ENCODE results near the gene CDKN2B-AS1. TPM values are rescaled to one million over a fixed set of nuclear protein-coding genes. Genes with fewer than 3 reads are reported as not detected.

Gene CDKN2B-AS1
- polyA plus RNA-seq, 1 donor = 0.15 TPM

DNA sequence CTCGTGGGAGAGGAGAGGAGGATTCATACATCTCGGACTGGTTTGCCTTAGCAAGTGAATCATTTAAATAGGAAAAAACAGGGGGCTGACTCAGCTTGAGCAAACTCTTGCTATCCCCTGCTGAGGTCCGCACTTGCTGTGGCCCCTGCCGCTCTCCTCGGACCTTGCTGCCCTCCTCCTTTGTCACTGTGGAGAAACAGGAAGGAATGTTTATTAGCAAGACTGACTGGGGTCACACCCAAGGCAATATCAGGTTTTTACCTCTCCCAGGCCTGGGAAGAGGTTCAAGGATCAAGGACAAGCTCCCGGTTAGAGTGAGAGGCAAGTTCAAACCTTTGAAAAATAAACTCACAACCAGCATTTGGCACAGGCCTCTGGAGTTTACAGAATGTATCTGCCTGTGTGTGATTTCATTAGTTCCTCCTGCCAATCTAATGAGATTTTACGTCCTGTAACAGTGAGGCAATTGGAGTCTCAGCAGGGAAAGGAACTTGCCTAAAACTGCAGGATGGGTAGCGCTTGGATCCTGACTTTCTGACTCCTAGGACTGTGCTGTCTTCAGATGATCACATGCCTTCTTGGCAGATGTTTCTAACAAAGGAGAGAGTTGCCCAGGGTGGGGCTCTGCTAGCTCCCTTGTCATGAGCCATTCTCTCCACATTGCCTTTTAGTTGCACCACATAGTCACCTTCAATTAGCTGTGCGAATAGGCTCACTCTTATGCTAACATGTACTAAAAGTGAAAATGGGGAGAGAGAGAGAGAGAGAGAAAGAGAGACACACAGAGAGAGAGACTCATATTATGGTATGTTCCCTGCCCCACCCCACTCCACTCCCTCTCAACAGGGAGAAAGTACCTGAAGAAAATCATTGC is 123.2 kb downstream of the CDKN2B-AS1 start:
- no peak for DNase-seq (ENCODE audit: low read depth)

DNA sequence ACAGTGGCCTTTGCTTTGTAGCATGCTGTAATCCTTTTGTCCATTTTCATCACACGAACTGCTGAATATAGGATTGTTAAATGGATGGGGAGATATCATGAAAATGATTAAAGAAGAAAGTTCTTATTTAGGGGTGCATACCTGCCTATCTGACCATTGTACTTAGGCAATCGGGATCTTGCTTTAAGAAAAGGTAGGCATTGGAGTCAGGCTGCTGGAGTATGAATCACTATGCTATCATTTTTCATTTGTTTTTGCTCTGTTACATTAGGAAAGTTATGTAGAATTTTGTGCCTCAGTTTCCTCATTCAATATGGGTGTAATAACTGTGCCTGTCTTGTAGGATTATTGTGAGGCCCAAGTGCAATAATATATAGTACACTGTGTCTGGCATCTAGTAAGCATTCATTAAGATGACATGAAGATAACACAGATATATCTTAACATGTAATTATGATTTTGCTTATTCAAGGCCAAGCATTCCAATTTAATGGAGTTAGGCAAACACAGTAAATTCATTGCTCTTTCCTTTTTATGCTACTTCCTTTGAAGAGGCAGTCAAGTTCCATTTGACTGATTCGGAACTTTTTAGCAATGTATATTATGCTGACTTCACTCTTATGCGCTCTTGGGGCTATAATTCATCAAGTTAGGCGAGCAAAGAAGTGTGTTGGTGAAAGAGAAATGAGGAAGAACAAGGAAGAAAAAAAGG is 124.4 kb downstream of the CDKN2B-AS1 start:
- DNase-seq (ENCODE audit: low read depth) = no peak

DNA sequence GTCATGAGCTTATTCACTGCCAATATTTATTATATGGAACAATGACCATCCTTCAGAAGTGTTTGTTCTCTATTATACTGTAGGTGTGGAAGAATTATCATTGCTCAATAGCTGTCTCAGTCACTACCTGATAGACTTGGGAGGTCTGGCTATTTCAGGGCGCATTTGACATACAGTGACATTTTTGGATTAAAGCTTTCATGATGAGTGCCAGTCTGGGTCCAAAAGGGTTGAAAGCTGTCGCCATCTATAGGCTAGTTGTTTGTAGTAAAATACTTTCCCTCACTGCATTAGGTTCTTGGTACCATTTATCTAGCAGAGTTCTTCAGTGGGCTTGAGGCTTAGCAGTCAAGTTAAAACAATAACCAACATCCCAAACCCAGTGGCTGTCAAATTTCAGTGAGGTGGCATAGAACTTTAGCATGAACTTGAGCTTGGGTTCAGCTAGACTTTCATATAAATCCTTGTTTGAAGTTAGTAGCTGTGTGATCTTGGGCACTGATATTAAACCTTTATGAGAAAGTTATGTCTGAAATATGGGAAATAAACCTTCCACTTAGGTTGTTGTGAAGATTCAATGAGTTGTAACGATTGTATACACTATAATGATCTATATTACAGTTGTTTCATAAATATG is 125.0 kb downstream of the CDKN2B-AS1 start:
- no peak for DNase-seq (ENCODE audit: low read depth)

DNA sequence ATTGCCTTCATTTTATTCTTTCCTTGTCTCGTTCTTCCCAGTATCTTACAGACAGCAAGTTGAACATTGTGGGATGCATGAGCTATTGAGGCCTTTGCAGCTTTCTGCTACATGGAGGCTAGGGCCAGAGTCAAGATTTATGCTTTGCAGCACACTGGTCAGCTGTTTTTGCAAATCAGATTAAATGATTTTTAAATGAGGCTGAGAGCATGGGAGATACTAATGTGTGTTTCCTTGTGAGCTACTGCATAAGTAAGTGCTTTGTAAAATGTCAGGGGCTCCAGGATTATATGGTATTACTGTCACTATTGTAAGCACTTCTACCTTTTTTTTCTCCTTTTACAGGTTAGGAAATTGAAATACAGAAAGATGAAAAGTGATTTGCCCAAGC is 125.6 kb downstream of the CDKN2B-AS1 start:
- DNase-seq (ENCODE audit: low read depth) = no peak

DNA sequence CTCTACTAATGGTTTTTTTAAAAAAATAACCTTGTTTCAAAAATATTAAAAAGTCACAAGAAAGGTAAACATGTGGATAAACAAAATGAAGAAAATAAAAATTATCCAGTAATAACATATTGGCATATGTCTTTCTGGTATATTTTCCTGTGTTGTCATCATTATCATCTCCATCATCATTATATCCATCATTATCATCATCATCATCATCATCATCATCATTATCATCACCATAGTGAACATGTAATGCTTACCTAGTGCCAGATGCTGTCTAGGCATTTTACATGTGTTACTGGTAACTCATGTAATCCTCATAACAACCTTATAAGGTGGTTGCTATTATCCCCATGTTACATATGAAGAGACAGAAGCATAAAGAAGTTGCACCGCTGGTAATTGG is 126.0 kb downstream of the CDKN2B-AS1 start:
- DNase-seq (ENCODE audit: low read depth) = no peak

DNA sequence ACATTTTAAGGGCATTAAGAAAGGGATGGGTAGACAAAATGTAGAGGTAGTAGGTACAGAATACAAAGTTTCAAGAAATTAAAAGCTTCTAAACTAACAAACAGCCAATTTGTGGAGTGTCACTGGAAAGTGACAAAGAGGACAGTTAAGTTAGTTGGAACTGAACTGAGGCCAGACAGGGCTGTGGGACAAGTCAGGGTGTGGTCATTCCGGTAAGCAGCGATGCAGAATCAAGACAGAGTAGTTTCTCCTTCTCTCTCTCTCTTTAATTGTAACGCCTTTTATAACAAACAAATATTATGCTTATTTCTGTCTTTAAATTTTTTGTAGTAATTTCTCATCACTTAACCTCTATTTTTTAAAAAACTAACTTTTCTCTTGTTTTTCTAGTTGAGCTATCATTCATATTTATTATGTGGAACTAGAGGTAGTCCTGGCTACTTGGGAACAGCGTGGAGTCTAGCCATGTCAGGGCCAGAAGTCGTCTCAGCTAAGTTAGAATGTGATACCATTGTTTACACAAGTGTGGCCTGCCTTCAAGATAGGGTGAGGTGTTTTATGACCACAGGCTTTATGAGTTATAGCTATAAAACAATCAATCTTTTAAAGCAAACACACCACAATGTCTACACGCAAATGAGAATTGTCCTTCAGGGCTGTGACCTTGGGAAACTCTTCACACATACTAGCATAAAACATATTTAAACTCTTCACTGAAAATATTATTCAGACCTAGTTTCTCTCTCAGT is 129.8 kb downstream of the CDKN2B-AS1 start:
- DNase-seq (ENCODE audit: low read depth) = no peak

DNA sequence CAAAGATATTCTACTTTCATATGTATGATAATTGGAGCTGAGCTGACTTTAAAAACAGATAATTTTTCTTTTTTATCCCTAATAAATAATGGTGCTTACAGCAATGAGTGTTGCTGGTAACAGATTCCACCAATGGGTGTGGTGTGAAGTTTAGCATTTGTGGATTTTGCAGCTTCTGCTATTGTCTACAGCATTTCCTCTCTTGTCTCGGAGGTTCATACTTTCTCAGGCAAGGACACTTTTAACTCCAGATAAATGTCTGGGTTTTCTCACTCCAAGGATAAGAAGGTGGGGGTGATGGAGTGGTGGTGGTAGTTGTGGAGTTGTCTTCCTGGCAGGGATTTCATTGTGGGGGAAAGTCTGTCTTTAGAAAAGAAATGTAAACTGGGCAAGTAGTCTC is 134.5 kb downstream of the CDKN2B-AS1 start:
- no peak for DNase-seq (ENCODE audit: low read depth)

DNA sequence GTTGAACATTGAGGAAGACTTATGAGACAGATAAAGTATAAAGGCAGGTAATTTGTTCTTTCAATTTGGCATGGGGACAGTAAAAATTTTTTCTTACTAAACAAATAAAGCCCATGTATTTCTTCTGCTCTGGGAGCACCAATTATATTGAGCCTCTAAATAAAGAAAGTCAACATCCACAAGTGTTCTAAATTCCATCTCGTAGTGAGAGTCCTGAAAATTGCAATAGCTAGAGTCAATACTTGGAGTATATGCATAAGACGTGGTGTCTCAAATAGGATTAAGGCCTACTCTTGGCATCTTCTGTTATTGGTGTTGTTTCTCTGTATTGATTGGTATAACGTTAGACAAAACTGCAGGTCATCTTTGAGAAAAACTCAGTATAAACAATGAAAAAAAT is 135.0 kb downstream of the CDKN2B-AS1 start:
- DNase-seq (ENCODE audit: low read depth) = no peak

DNA sequence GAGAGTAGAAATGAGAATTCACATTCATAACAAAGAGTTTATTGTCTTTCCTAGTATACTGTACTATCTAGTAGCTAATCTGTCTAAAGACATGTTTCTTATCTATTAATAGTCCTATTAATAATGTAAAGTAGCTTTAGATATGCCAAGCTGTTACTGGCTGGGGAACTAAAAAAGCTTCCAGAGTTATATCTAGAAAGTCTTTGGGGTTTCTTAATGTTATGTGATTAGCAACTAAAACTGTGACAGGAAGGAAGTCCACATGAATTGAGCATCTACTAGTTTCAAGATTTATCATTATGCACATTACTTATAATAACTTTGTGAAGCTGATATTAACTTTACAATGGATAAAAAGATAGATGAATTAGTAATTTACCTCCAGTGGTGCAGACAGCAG is 137.2 kb downstream of the CDKN2B-AS1 start:
- no peak for DNase-seq (ENCODE audit: low read depth)

DNA sequence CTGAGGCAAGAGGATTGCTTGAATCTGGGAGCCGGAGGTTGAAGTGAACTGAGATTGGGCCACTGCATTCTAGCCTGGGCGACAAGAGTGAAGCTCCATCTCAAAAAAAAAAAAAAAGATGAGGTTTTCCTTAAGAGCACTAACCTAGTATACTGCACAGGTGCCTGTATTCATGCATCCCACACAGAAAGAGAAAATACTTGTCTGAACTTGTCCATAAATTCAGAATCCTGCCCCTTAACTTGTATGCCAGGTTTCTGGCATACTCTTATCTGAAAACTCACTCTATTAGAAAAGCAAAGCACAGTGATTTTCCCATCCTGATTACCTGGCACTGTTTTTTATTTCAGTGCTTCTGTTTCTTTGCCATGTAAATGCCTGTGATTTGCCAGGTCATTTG is 139.8 kb downstream of the CDKN2B-AS1 start:
- no peak for DNase-seq (ENCODE audit: low read depth)

DNA sequence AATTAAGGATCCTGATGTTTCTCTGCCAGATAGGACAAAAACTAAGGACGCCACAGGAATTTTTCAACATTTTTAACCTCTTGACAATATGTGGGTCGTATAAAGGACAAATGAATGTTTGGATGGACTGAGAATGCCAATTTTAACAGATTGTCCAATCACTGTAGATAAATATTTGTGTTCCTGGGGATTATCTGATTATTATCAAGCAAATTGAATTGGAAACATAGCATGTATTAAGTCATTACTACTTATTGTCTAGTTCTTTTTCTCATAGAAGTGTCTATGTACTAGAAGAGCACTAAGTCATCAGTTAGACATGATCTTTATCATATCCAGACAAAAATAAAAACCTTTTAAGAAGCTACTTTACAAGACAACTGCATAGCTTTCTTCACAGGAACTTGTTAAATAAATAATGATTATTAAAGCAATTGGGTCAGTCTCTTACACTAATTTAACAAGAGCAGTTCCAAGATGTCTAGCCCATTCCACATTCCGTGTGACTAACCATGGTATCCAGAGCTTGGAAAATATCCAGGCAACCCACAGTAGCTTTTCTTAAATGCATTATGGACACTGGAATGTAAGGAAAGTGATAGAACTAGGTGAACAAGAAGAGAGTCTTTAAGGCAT is 142.0 kb downstream of the CDKN2B-AS1 start:
- DNase-seq (ENCODE audit: low read depth) = no peak

DNA sequence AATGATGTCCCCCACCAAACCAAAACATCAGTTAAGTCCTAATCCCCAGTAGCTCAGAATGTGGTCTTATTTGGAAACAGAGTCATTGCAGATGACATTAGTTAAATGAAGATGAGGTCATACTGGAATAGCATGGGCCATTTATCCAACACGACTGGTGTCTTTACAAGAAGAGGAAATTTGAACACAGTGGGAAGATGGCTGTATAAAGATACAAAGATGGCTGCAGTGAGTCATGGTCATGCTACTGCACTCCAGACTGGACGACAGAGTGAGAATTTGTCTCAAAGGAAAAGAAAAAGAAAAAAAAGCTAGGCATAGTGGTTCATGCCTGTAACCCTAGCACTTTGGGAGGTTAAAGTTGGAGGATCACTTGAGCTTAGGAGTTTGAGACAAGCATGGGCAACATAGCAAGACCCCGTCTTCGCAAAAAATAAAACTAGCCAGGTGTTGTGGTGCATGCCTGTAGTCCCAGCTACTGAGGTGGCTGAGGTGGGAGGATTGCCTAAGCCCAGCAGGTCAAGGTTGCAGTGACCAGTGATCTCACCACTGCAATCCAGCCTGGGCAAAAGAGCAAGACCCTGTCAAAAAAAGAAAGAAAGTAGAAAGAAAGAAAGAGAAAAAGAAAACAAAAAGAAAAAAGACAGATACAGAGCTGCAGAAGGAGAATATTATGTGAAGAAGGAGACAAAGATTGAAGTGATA is 144.5 kb downstream of the CDKN2B-AS1 start:
- no peak for DNase-seq (ENCODE audit: low read depth)

DNA sequence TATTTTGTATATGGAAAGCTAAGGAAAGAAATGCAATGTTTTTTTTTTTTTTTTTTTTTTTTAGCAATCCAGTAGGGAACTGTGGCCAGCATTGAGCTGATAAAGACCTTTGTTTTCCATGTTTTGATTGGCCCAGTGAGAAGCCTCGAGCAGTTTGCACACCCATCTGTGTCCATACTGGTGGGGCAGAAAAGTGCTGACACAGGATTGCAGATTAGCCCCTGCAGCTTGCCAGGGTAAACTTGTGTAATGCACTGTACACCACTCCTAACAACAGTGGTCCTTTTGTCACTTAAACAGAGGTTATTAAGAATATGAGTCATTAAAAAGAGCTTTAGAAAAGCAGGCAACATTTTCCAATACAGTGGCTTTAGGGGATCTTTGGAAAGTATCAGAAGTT is 147.3 kb downstream of the CDKN2B-AS1 start:
- no peak for DNase-seq (ENCODE audit: low read depth)

DNA sequence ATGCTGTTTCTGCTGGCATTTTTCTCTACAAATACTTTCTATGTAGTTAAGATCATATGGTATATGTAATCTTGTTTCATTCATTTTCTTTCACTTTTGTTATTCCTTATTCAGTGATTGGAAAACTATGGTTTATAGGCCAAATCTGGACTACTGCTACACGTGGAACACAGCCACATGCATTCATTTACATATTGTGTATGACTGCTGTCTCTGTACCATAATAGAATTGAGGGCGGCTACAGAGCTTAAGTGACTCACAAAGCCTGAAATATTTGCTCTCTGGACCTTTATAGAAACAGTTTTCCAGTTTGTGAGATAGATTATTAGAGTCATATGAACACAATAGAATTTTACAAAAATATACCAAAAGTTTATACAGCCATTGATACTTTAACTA is 148.1 kb downstream of the CDKN2B-AS1 start:
- DNase-seq (ENCODE audit: low read depth) = no peak

DNA sequence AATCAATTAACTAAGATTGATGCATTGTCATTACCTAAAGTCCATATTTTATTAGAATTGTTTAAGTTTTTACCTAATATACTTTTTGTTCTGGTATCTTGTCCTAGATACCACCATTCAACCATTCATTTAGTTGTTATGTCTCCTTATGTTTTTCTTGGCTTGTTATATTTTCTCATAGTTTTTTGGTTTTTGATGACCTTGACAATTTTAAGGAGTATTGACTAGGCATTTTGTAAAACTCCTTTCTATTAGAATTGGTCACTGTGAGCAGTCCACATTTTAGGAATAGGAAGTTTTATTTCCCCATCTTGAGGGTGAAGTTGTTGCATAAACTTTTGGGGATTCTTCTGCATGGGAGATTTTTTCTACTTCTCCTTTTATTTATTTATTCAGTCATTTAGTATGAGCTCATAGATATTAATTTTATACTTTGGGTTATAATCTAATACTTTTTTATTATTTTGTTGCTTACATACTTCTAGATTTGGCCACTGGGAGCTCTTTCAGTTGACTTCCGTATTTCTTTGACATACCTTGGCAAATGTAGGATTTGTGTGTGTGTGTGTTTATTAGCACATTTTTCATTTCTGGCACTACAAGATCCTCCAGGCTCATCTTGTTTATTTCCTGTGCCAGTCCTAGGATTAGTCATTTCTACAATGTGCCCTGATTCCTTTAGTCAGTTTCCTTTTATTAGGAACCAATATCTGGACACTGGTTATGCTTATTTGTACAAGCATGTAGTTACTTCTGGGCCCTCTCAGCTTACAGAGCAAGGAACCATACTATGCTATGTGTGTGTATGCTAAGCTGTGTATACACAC is 149.4 kb downstream of the CDKN2B-AS1 start:
- DNase-seq (ENCODE audit: low read depth) = no peak

DNA sequence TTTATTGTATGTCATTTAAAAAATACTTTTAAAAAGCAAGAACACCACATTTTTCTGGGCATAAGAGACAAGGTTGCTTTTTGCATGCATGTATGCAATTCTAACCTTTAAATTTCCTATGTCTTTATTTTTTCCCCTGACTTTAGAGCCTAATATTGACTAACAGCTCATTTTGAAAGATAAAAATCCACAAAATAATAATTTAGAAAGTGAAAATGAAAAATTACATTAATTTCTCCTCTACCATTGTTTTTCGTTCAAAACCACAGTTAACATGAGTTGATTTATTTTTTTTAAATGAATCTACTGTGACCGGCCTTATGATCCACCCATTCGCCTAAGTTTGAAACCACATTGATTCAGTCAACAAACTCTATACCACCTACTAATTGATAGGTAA is 152.0 kb downstream of the CDKN2B-AS1 start:
- no peak for DNase-seq (ENCODE audit: low read depth)

DNA sequence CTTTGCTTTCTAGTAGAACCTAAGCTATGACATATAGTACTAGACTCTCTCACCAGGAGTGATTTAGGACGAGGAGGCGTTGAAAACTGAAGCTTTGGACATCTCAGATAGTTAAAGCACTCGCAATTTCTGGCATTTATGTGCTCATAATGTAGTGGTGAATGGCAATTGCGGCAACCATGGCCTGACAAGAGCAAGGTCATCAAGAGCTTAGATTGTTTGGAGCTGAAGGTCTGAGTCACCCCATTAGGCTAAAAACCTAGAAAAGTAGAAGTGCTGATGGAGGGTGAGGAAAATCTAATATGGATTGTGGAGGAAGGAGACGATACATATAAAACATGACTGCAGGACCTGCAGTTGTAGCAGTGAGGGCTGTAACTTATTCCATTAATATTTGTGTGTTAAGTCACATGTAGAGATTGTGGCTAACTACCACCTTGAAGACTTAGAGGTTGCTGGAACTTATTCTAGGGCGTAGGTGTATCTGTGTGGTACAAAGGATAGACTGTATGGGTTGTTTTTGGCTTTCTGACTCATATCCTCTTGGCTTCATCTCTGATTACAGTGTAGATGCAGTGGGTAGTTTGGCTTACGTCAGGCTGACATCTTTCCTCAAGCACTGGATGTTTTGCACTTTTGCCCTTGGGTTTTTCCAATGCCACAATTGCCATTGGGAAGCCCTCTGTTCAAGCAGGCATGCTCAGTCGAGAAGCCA is 153.4 kb downstream of the CDKN2B-AS1 start:
- no peak for DNase-seq (ENCODE audit: low read depth)

DNA sequence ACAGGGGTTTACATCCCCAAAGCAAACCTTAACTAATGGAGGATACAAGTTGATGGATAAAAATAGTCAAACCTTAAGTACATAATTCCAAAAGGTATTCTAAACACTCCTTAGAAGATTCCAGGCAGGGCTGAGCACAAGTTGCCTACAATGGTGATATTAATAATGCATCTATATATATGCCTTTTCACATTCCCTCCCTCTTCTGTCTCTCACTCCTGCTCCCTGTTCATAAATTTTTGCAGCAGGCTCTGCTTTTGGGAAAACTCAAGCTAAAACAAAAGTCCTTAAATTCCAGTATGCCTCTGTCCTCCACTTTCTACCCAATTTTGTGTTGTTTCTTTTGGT is 153.9 kb downstream of the CDKN2B-AS1 start:
- DNase-seq (ENCODE audit: low read depth) = no peak

DNA sequence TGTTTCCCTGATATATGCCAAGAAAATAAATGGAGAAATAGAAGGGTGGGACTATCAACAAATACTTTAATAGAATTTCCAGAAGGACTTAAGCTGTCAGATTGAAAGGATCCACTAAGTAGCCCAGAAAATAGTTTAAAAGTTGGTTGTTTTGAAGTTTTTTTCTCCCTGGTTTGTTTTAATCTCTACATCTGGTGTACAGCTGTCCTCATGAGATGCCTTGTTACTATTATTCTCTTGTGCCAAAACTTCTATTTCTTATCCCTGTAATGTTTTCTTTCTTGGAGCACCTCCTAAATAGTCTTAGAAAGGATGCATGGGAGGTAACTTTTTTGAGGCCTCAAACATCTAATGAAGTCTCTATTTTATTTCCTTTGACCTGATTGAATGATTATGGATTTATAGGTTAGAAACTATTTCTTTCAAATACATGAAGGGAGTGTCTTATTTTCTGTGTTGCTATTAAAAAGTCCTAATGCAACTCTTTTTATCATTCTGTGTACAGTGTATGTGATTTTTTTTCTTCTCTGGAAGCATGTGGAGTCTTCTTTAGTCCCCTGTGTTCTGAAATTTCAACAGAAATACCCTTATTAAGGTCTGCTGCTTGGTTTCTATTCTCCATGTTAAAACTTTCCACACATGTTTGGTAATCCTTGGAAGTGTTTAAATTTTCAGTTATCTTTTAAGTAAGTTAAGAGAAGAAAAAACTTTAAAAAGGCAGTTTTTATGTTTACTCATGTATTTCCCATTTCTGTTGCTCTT is 154.5 kb downstream of the CDKN2B-AS1 start:
- no peak for DNase-seq (ENCODE audit: low read depth)

Data from forelimb muscle (tissue), 1 donor.